D721Med (cell line): ENCODE results near the gene MAML1.

Experiments
- DNase-seq: peaks from one replicate; pipeline ENCODE4 v3.0.0; 2011; ENCODE audit warnings: low spot score; ENCODE audit not compliant: insufficient read length
- FAIRE-seq: peaks from 2 replicates; lab custom pipeline; 2011; peaks lifted over from hg19 to GRCh38; lab: Jason Lieb, UNC
- TF ChIP-seq, protein P1 (sequence below): IDR thresholded peaks from 2 replicates; pipeline ENCODE4 v1.5.1; 2012; ENCODE audit warnings: mild to moderate bottlenecking, control low read depth; ENCODE audit not compliant: insufficient read depth; ENCODE audit errors: missing control alignments

The MAML1 gene

DNA sequence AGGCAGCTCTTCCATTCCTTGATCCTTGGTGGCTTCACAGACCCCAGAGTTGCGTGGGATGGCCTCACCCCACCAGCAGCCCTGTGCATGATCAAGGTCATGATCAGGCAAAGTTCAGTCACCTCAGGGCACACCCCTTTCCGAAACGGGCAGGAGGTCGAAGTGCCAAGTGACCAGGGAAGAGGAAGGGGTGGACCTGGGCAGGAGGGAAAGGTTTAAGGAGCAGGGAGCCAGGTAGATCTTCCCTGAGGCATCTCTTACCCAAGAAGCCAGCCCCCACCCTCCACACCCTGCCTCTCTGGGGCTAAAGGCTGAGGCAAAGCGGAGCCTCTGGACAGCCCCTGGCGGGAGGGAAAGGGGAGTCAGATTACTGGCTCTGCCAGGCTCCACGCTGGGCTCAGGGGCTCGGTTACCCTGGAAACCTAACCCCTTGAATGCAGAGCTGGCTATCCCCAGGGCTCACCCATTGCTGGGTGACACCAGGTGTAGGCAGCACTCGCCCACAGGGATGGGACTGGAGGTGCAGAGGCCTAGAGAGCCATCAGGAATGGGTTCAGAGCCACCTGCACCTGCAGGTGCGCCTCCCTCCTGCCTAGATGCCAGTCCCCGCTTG lies 70.4 kb downstream of the MAML1 start:
- TF ChIP-seq, protein P1, sequence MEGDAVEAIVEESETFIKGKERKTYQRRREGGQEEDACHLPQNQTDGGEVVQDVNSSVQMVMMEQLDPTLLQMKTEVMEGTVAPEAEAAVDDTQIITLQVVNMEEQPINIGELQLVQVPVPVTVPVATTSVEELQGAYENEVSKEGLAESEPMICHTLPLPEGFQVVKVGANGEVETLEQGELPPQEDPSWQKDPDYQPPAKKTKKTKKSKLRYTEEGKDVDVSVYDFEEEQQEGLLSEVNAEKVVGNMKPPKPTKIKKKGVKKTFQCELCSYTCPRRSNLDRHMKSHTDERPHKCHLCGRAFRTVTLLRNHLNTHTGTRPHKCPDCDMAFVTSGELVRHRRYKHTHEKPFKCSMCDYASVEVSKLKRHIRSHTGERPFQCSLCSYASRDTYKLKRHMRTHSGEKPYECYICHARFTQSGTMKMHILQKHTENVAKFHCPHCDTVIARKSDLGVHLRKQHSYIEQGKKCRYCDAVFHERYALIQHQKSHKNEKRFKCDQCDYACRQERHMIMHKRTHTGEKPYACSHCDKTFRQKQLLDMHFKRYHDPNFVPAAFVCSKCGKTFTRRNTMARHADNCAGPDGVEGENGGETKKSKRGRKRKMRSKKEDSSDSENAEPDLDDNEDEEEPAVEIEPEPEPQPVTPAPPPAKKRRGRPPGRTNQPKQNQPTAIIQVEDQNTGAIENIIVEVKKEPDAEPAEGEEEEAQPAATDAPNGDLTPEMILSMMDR, result no peak
- FAIRE-seq, result no peak
- DNase-seq, result no peak

GRCh38 chr5:179803651-179804554 lies 71.3 kb downstream of the MAML1 start:
- TF ChIP-seq, protein P1, result no peak
- FAIRE-seq (no peak), DNase-seq (no peak)

DNA sequence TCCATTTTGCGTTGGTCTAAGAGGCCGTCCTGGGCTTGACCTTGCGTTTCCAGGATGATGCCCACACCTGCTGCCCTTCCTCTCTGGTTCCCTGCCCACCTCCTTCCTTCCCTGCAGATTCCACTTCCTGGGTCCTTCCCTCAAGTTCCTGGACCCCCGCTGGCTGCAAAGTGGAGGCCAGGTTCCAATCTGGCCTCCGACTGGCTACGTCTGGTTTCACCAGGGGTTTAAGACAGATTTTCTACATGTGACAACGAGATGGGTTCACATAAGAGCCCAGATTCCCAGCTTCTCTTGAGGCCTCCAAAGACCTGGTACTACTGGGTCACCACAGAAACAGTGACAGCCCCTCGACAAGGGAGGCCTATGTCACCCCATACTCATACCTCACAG lies 71.9 kb downstream of the MAML1 start:
- FAIRE-seq, result no peak
- no peak for DNase-seq
- TF ChIP-seq, protein P1, result no peak

DNA sequence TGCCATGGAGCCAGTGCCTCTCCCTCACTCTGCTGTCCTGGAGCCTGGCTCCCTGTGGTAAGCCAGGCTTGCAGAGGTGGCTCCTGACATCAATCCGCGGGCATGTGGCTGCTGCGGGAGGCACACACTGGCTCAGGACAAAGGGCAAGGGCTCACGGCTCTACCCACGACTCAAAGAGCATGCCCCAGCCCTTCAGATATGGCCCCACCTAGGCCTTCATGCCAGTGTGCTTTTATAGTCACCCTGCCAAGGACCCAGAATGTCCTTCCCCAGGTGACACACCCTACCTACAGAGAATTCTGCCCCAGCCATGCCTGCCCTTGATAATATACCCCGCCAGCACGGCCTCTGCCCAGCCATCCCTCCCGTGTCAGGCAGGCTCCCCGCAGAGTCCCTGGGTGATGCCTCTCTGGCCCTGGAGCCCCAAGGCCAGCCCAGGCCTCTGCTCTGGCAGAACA lies 72.5 kb downstream of the MAML1 start:
- DNase-seq (no peak), FAIRE-seq (no peak)
- TF ChIP-seq, protein P1, result no peak

DNA sequence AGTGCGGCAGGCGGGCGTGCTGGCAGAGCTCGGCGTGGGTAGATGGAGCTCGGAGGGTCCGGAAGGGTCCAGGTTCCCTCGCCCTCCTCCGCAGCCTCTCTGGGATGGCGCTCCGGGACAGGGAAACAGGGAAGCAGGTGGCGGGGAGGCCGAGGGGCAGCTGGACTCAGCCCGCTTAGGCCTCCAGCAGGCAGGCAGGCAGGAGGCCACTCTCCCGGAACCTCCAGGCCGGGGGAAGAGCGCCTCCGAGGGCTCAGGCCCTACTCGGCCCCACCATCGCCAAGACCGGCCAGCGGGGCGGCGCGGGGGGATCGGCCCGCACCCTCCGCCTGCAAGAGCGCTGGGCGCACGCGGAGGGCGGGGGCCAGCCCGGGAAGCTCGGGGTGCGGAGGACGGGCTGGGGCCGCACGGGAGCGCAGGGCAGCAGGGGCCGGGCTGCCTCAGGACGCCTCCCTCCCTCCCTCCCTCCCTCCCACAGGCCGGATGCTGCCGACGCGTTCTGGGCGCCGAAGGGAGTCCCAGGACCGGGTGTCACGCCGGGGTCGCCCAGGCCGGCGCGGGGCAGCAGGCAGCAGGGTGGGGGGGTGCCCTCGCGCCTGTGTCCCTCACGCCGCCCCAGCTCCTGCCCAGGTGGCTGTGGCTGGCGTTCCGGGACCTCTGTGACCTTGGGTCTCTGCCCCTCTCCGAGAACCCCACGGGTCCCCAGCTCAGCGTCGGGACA lies 73.1 kb downstream of the MAML1 start:
- TF ChIP-seq, protein P1, result no peak
- DNase-seq (no peak), FAIRE-seq (no peak)

DNA sequence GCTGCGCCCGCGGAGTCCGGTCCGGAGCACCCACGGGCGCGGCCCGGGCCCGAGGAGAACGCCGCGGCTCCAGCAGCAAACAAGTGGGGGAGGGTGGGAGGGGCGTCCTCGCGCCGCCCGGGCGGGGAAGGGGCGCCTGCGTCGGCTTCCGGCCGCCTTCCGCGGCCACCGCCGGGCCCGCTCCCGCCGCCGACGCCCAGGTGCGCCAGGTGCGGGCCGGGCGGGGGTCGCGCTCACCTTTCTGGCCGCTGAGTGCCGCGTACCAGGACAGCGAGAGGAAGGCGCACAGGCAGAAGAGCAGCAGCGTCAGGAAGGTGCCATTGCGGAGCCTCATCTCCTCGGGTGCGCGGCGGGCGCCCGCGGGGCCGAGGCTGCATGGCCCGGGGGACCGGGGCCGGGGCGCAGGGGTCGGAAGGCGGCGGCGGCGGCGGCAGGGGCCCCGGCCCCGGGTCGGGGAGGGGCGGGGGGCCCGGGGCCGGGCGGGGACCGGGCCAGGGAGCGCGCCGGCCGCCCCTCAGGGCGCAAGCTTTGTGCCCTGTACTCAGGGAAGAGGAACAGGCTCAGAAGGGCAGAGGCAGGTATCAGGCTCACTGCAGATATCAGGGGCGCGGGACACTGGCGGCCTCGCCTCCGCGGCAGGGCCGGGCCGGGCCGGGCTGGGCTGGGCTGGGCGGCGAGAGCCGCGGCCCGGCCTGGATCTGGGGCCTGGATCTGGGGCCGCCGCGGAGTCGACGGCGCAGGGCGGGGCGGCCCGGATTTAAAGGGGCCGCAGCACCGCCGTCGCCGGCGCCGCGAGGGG lies 73.8 kb downstream of the MAML1 start, which contains the start of gene MGAT4B:
Gene MGAT4B (minus strand): TSS at position 617 of the 799 bp plus-strand sequence. CDS start 283 bp downstream, at position 334.
- TF ChIP-seq, protein P1, result no peak
- no peak for FAIRE-seq
- peak; percentile 90 for DNase-seq
